Medulla oblongata (tissue), 1 donor: Measurements from ENCODE around the gene VGLL4.
A peak's percentile ranks its signal among the peaks of the same experiment; 100 is the strongest.
"Not testable (repeated sequence)": the region's sequence is repeated elsewhere in the genome, so short reads cannot be mapped to it uniquely, and the experiment has no call there.

ENCODE experiments used
- DNase-seq: peaks from one replicate; pipeline ENCODE4 v3.0.0-alpha.2; 2015; ENCODE audit errors: extremely low spot score

VGLL4 gene

GRCh38 chr3:11587766-11588165, 55.9 kb downstream of the VGLL4 start:
- no peak for DNase-seq

- DNase-seq = no peak
Observed at GRCh38 chr3:11584570-11584969, 59.1 kb downstream of the VGLL4 start.

- DNase-seq = no peak
Observed at GRCh38 chr3:11583638-11584046, 60.1 kb downstream of the VGLL4 start.

GRCh38 chr3:11583235-11583634, 60.5 kb downstream of the VGLL4 start:
- no peak for DNase-seq

GRCh38 chr3:11582191-11582968, 61.3 kb downstream of the VGLL4 start:
- peak; percentile 93 for DNase-seq

GRCh38 chr3:11581237-11582190, 62.2 kb downstream of the VGLL4 start:
- peak; percentile 86 for DNase-seq

- DNase-seq = no peak
Observed at GRCh38 chr3:11580645-11581044, 63.1 kb downstream of the VGLL4 start.

- no peak for DNase-seq
Observed at GRCh38 chr3:11578169-11578568, 65.5 kb downstream of the VGLL4 start.

- DNase-seq = no peak
Observed at GRCh38 chr3:11576453-11576852, 67.3 kb downstream of the VGLL4 start.

- DNase-seq = no peak
Observed at GRCh38 chr3:11575677-11576076, 68.0 kb downstream of the VGLL4 start.

- no peak for DNase-seq
Observed at GRCh38 chr3:11574981-11575669, 68.6 kb downstream of the VGLL4 start.

- DNase-seq = not testable (repeated sequence)
Observed at GRCh38 chr3:11572660-11573059, 71.1 kb downstream of the VGLL4 start.

GRCh38 chr3:11570789-11571495, 72.8 kb downstream of the VGLL4 start:
- DNase-seq = no peak

- no peak for DNase-seq
Observed at GRCh38 chr3:11570251-11570650, 73.5 kb downstream of the VGLL4 start.

GRCh38 chr3:11569156-11569741, 74.5 kb downstream of the VGLL4 start:
- no peak for DNase-seq

GRCh38 chr3:11568503-11569155, 75.1 kb downstream of the VGLL4 start:
- peak; percentile 83 for DNase-seq

- no peak for DNase-seq
Observed at GRCh38 chr3:11567516-11568467, 75.9 kb downstream of the VGLL4 start.

- DNase-seq = no peak
Observed at GRCh38 chr3:11566916-11567315, 76.8 kb downstream of the VGLL4 start.

- no peak for DNase-seq
Observed at GRCh38 chr3:11566478-11566877, 77.2 kb downstream of the VGLL4 start.
